VCaP (cell line): ENCODE results near the gene PPID.

Experiments used
- H3K27ac ChIP-seq: fragments of 450-650 bp; 2 replicates; pipeline ENCODE4 v1.5.1; 2017
- CTCF ChIP-seq: fragments of 450-650 bp; conservative IDR thresholded peaks from 2 replicates; pipeline ENCODE4 v1.5.1; 2017; ENCODE audit warnings: mild to moderate bottlenecking, moderate library complexity

PPID gene

GRCh38 chr4:158710814-158711213 lies 12.4 kb downstream of the PPID start:
- H3K27ac ChIP-seq, result peak overlapping the region; percentile 13; the same call in 1 of the 2 replicates
- peak; percentile 80 for TF ChIP-seq CTCF

GRCh38 chr4:158704274-158704673 lies 18.9 kb downstream of the PPID start:
- TF ChIP-seq CTCF, result no peak
- H3K27ac ChIP-seq, result no peak overlapping the region

- H3K27ac ChIP-seq, result no peak overlapping the region
- no peak for TF ChIP-seq CTCF
Observed at GRCh38 chr4:158688813-158689212, 34.4 kb downstream of the PPID start.

GRCh38 chr4:158682066-158682465 lies 41.1 kb downstream of the PPID start:
- no peak for TF ChIP-seq CTCF

GRCh38 chr4:158681629-158682028 lies 41.6 kb downstream of the PPID start:
- TF ChIP-seq CTCF, result no peak
- H3K27ac ChIP-seq, result no peak overlapping the region

More at GRCh38 chr4:158682066-158682465, 41.1 kb downstream of the PPID start:
- H3K27ac ChIP-seq, result no peak overlapping the region

- TF ChIP-seq CTCF, result no peak
Observed at GRCh38 chr4:158678767-158679166, 44.4 kb downstream of the PPID start.

GRCh38 chr4:158676076-158676475 lies 47.1 kb downstream of the PPID start:
- no peak overlapping the region for H3K27ac ChIP-seq

More at GRCh38 chr4:158678767-158679166, 44.4 kb downstream of the PPID start:
- H3K27ac ChIP-seq, result no peak overlapping the region

More at GRCh38 chr4:158676076-158676475, 47.1 kb downstream of the PPID start:
- no peak for TF ChIP-seq CTCF
